GM12874 (cell line): ENCODE data around the gene EPN3.

Experiments used
- TF ChIP-seq, protein P1 (sequence below): IDR thresholded peaks from 2 replicates; pipeline ENCODE4 v1.5.1; 2011; ENCODE audit warnings: low read depth, mild to moderate bottlenecking, control low read depth, low read length, moderate library complexity; ENCODE audit not compliant: insufficient read depth

EPN3 gene

GRCh38 chr17:50575581-50576210, 43.2 kb downstream of the EPN3 start:
- TF ChIP-seq, protein P1, sequence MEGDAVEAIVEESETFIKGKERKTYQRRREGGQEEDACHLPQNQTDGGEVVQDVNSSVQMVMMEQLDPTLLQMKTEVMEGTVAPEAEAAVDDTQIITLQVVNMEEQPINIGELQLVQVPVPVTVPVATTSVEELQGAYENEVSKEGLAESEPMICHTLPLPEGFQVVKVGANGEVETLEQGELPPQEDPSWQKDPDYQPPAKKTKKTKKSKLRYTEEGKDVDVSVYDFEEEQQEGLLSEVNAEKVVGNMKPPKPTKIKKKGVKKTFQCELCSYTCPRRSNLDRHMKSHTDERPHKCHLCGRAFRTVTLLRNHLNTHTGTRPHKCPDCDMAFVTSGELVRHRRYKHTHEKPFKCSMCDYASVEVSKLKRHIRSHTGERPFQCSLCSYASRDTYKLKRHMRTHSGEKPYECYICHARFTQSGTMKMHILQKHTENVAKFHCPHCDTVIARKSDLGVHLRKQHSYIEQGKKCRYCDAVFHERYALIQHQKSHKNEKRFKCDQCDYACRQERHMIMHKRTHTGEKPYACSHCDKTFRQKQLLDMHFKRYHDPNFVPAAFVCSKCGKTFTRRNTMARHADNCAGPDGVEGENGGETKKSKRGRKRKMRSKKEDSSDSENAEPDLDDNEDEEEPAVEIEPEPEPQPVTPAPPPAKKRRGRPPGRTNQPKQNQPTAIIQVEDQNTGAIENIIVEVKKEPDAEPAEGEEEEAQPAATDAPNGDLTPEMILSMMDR: peak; percentile 13; the same call in 1 of the 2 replicates

GRCh38 chr17:50576864-50577263, 44.3 kb downstream of the EPN3 start:
- TF ChIP-seq, protein P1: no peak

GRCh38 chr17:50577451-50577954, 45.0 kb downstream of the EPN3 start:
- TF ChIP-seq, protein P1: no peak

GRCh38 chr17:50578173-50578572, 45.6 kb downstream of the EPN3 start:
- TF ChIP-seq, protein P1: no peak

DNA sequence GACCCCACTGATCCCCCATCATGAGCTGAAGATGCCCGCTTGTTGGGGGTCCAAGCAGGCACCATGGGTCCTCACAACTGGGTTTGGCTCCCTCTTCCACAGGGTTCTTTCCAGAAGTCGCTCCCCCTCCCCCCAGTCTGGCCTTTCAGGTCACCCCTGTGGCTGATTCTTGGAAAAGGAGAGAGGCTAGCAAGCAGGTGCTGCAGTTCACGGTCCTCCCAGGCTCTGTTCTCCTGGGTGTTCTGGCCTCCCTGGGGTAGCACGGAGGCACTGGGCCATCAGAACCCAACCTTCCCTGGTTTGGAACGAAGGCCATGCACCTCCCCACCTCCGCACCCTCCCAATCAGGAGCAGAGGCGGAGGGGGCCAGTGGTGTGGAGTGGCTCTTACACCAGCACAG, 46.9 kb downstream of the EPN3 start:
- TF ChIP-seq, protein P1: no peak

- TF ChIP-seq, protein P1: no peak
These were observed 48.1 kb downstream of the EPN3 start for GRCh38 chr17:50580646-50581045.

GRCh38 chr17:50581316-50581715, 48.8 kb downstream of the EPN3 start:
- TF ChIP-seq, protein P1: no peak
